HEK293 (cell line): ENCODE results near the gene MEMO1.

Source experiments
- CTCF ChIA-PET: fragments of 350-600 bp; formaldehyde crosslinking; extraction: SDS; loops from one replicate; lab custom pipeline; 2021; ENCODE audit warnings: antibody characterized with exemption; lab: Yijun Ruan, JAX
- POLR2A ChIA-PET: fragments of 300-600 bp; formaldehyde crosslinking; extraction: SDS; loops from one replicate; lab custom pipeline; 2020; ENCODE audit warnings: antibody characterized with exemption, inconsistent platforms; lab: Yijun Ruan, JAX
- H3K27ac ChIP-seq: fragments of 200-500 bp; sonication (Bioruptor generic); 2 replicates; pipeline ENCODE4 v1.5.1; 2014; ENCODE audit warnings: low read depth, low read length, control low read depth, inconsistent platforms; ENCODE audit errors: extremely low read depth
- H3K36me3 ChIP-seq, 2 experiments: fragments of 200-500 bp in 1 of 2; sonication (Bioruptor generic) in 1 of 2; 1 replicate in 1 of 2; 2 replicates in 1 of 2; pipeline ENCODE4 v1.5.1; 2014 to 2017; ENCODE audit warnings: inconsistent platforms in 2 of 2, low read length in 2 of 2; ENCODE audit not compliant: control insufficient read depth in 2 of 2, insufficient read depth in 1 of 2
- H3K4me1 ChIP-seq: fragments of 200-500 bp; sonication (Bioruptor generic); 2 replicates; pipeline ENCODE4 v1.5.1; 2014; ENCODE audit warnings: mild to moderate bottlenecking, low read length, inconsistent platforms; ENCODE audit not compliant: control insufficient read depth, insufficient read depth
- H3K4me3 ChIP-seq: 2 replicates; pipeline ENCODE4 v1.5.1; 2011; ENCODE audit warnings: low read depth, mild to moderate bottlenecking, control low read depth, low read length, moderate library complexity
- H3K9me3 ChIP-seq: fragments of 200-500 bp; sonication (Bioruptor generic); 2 replicates; pipeline ENCODE4 v1.5.1; 2014; ENCODE audit warnings: low read depth, low read length, inconsistent platforms; ENCODE audit not compliant: control insufficient read depth, insufficient read depth
- EGR2 ChIP-seq: fragments of 450-650 bp; formaldehyde crosslinking; IDR thresholded peaks from 2 replicates; pipeline ENCODE4 v1.5.1; 2016; ENCODE audit warnings: low read depth, missing biosample characterization, missing genetic modification characterization
- GFI1B ChIP-seq: fragments of 450-650 bp; formaldehyde crosslinking; IDR thresholded peaks from 2 replicates; pipeline ENCODE4 v1.5.1; 2016; ENCODE audit warnings: missing biosample characterization, missing genetic modification characterization
- GLI2 ChIP-seq: fragments of 450-650 bp; formaldehyde crosslinking; IDR thresholded peaks from 2 replicates; pipeline ENCODE4; 2017; ENCODE audit warnings: missing biosample characterization, missing genetic modification characterization, low read depth, borderline replicate concordance
- HOXA7 ChIP-seq: sonication (generic); formaldehyde crosslinking; IDR thresholded peaks from 2 replicates; pipeline ENCODE4 v1.8.1; 2022; ENCODE audit warnings: missing genetic modification reagents, borderline replicate concordance
- KLF16 ChIP-seq: fragments of 450-650 bp; formaldehyde crosslinking; IDR thresholded peaks from 2 replicates; pipeline ENCODE4 v1.5.1; 2017; ENCODE audit warnings: missing biosample characterization, missing genetic modification characterization
- SP2 ChIP-seq: fragments of 450-650 bp; formaldehyde crosslinking; IDR thresholded peaks from 2 replicates; pipeline ENCODE4 v1.5.1; 2016; ENCODE audit warnings: missing biosample characterization, missing genetic modification characterization
- ZFHX2 ChIP-seq: fragments of 450-650 bp; formaldehyde crosslinking; conservative IDR thresholded peaks from 2 replicates; pipeline ENCODE4 v1.5.1; 2016; ENCODE audit warnings: missing biosample characterization, missing genetic modification characterization
- ZNF114 ChIP-seq: fragments of 450-650 bp; formaldehyde crosslinking; IDR thresholded peaks from 2 replicates; pipeline ENCODE4 v1.5.0; 2017; ENCODE audit warnings: missing biosample characterization, missing genetic modification characterization
- ZNF341 ChIP-seq: fragments of 450-650 bp; formaldehyde crosslinking; IDR thresholded peaks from 2 replicates; pipeline ENCODE4; 2016; ENCODE audit warnings: low read depth, missing biosample characterization, missing genetic modification characterization
- ZNF473 ChIP-seq: fragments of 450-650 bp; formaldehyde crosslinking; IDR thresholded peaks from 2 replicates; pipeline ENCODE4 v1.5.1; 2017; ENCODE audit warnings: missing biosample characterization, missing genetic modification characterization
- ZNF48 ChIP-seq: fragments of 450-650 bp; formaldehyde crosslinking; IDR thresholded peaks from 2 replicates; pipeline ENCODE4 v1.5.1; 2016; ENCODE audit warnings: missing biosample characterization, missing genetic modification characterization
- ZNF571 ChIP-seq: fragments of 450-650 bp; formaldehyde crosslinking; IDR thresholded peaks from 2 replicates; pipeline ENCODE4 v1.5.0; 2017; ENCODE audit warnings: missing biosample characterization, missing genetic modification characterization
- ZNF600 ChIP-seq: fragments of 450-650 bp; formaldehyde crosslinking; IDR thresholded peaks from 2 replicates; pipeline ENCODE4 v1.5.1; 2016; ENCODE audit warnings: missing biosample characterization, missing genetic modification characterization
- TF ChIP-seq, protein P1 (sequence below): sonication (generic); formaldehyde crosslinking; IDR thresholded peaks from 2 replicates; pipeline ENCODE4 v1.8.1; 2022; ENCODE audit warnings: mild to moderate bottlenecking, moderate library complexity, missing genetic modification reagents
- TF ChIP-seq, protein P2 (sequence below): fragments of 450-650 bp; formaldehyde crosslinking; conservative IDR thresholded peaks from 2 replicates; pipeline ENCODE4 v1.5.1; 2016; ENCODE audit warnings: low read depth, missing biosample characterization, missing genetic modification characterization
- TF ChIP-seq, protein P3 (sequence below): fragments of 450-650 bp; formaldehyde crosslinking; IDR thresholded peaks from 2 replicates; pipeline ENCODE4 v1.5.1; 2016; ENCODE audit warnings: missing biosample characterization, missing genetic modification characterization, borderline replicate concordance

MEMO1 gene

DNA sequence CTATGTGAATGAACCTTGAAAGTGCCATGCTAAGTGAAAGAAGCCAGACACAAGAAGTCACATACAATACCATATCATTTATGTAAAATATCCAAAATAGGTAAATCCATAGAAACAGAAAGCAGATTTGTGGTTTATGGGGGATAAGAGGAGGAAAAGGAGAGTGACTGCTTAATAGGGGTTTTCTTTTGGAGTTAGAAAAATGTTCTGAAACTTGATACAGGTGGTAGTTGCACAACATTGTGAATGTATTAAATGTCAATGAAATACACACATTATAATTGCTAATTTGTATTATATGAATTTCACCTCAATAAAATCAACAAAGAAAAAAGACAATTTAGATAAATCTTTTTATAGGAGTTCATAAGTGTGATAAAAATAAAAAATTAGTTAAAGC lies 37.1 kb downstream of the MEMO1 start (continued):
- TF ChIP-seq EGR2 (tag by site-specific recombination) (no peak), ZNF473 (tag by site-specific recombination) (no peak), SP2 (tag by site-specific recombination) (no peak), HOXA7 (CRISPR knock-in tag) (no peak), GFI1B (tag by site-specific recombination) (no peak)
- TF ChIP-seq, protein P1, sequence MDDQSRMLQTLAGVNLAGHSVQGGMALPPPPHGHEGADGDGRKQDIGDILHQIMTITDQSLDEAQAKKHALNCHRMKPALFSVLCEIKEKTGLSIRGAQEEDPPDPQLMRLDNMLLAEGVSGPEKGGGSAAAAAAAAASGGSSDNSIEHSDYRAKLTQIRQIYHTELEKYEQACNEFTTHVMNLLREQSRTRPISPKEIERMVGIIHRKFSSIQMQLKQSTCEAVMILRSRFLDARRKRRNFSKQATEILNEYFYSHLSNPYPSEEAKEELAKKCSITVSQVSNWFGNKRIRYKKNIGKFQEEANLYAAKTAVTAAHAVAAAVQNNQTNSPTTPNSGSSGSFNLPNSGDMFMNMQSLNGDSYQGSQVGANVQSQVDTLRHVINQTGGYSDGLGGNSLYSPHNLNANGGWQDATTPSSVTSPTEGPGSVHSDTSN (CRISPR knock-in tag), result no peak

DNA sequence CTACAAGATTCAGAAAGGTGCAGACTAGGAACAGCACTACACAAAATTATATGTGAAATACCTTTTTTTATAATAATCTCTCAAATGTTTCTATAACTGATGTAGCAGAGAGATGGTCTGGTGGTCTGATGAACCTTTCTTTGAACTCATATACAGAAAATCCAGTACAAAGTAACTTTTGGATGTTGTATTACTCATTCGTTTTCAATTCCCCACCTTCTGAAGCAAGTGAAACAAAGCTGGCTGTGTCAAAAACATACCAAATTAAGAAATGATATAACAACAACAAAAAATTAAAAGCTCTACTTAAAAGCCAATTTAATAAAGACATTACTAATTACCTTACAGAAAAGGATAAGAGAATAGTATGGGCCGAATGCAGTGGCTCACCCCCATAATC lies 38.7 kb downstream of the MEMO1 start:
- no peak for TF ChIP-seq ZFHX2 (tag by site-specific recombination)
- TF ChIP-seq ZNF48 (tag by site-specific recombination), result no peak
- TF ChIP-seq ZNF571 (tag by site-specific recombination), result no peak
- TF ChIP-seq KLF16 (tag by site-specific recombination), result no peak
- TF ChIP-seq ZNF600 (tag by site-specific recombination), result no peak
- TF ChIP-seq ZNF114, result no peak
- no peak for TF ChIP-seq GLI2
- TF ChIP-seq, protein P2, sequence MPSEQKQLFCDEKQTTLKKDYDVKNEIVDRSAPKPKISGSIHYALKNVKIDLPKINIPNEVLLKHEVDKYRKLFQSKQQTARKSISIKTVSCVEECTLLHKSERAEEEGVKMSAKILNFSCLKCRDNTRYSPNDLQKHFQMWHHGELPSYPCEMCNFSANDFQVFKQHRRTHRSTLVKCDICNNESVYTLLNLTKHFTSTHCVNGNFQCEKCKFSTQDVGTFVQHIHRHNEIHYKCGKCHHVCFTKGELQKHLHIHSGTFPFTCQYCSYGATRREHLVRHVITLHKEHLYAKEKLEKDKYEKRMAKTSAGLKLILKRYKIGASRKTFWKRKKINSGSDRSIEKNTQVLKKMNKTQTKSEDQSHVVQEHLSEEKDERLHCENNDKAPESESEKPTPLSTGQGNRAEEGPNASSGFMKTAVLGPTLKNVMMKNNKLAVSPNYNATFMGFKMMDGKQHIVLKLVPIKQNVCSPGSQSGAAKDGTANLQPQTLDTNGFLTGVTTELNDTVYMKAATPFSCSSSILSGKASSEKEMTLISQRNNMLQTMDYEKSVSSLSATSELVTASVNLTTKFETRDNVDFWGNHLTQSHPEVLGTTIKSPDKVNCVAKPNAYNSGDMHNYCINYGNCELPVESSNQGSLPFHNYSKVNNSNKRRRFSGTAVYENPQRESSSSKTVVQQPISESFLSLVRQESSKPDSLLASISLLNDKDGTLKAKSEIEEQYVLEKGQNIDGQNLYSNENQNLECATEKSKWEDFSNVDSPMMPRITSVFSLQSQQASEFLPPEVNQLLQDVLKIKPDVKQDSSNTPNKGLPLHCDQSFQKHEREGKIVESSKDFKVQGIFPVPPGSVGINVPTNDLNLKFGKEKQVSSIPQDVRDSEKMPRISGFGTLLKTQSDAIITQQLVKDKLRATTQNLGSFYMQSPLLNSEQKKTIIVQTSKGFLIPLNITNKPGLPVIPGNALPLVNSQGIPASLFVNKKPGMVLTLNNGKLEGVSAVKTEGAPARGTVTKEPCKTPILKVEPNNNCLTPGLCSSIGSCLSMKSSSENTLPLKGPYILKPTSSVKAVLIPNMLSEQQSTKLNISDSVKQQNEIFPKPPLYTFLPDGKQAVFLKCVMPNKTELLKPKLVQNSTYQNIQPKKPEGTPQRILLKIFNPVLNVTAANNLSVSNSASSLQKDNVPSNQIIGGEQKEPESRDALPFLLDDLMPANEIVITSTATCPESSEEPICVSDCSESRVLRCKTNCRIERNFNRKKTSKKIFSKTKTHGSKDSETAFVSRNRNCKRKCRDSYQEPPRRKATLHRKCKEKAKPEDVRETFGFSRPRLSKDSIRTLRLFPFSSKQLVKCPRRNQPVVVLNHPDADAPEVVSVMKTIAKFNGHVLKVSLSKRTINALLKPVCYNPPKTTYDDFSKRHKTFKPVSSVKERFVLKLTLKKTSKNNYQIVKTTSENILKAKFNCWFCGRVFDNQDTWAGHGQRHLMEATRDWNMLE (tag by site-specific recombination), result no peak
- no peak for TF ChIP-seq ZNF341 (tag by site-specific recombination)
- TF ChIP-seq, protein P3, sequence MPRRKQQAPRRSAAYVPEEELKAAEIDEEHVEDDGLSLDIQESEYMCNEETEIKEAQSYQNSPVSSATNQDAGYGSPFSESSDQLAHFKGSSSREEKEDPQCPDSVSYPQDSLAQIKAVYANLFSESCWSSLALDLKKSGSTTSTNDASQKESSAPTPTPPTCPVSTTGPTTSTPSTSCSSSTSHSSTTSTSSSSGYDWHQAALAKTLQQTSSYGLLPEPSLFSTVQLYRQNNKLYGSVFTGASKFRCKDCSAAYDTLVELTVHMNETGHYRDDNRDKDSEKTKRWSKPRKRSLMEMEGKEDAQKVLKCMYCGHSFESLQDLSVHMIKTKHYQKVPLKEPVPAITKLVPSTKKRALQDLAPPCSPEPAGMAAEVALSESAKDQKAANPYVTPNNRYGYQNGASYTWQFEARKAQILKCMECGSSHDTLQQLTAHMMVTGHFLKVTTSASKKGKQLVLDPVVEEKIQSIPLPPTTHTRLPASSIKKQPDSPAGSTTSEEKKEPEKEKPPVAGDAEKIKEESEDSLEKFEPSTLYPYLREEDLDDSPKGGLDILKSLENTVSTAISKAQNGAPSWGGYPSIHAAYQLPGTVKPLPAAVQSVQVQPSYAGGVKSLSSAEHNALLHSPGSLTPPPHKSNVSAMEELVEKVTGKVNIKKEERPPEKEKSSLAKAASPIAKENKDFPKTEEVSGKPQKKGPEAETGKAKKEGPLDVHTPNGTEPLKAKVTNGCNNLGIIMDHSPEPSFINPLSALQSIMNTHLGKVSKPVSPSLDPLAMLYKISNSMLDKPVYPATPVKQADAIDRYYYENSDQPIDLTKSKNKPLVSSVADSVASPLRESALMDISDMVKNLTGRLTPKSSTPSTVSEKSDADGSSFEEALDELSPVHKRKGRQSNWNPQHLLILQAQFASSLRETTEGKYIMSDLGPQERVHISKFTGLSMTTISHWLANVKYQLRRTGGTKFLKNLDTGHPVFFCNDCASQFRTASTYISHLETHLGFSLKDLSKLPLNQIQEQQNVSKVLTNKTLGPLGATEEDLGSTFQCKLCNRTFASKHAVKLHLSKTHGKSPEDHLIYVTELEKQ (tag by site-specific recombination), result no peak
- Histone ChIP-seq H3K36me3 (no peaks in the 10 kb centered on the region; a peak in 1 of 3 replicates), H3K9me3 (no peaks in the 10 kb centered on the region), H3K4me1 (peaks cover 3% of the 10 kb centered on the region; the same call in 1 of the 2 replicates), H3K4me3 (no peak overlapping the region), H3K27ac (no peak overlapping the region)
- POLR2A ChIA-PET, result no interaction called here
- CTCF ChIA-PET, result interaction anchor here (0.6 kb wide), 1 partner anchor 23 kb away, joined by 3 read pairs; no protein-coding TSS in a partner anchor
